ENCODE data around the gene PBX1. TPM values are rescaled to one million over a fixed set of nuclear protein-coding genes. Genes with fewer than 3 reads are reported as not detected.

PBX1 gene
- total and polyA plus RNA-seq, 10 of the 15 experiments (the other 5 are each of a cell fraction or from before 2014, with no cell fraction given): 0.05 to 0.28 (median 0.11) TPM; not detected in 5

GRCh38 chr1:164731161-164731876 is 172.3 kb downstream of the PBX1 start:
- Histone ChIP-seq H3K4me3 (no peak overlapping the region), H3K27ac (ENCODE audit: control insufficient read depth, insufficient read depth) (no peak overlapping the region), H3K4me2 (ENCODE audit: control insufficient read depth, insufficient read depth) (no peak overlapping the region), H3K36me3 (ENCODE audit: control insufficient read depth in 2 of 2, insufficient read depth in 2 of 2, low read length in 1 of 2) (no peaks in the 10 kb centered on the region), H4K20me1 (ENCODE audit: control insufficient read depth, insufficient read depth) (no peaks in the 10 kb centered on the region), H3K27me3 (replicated peaks in 1 of 2; ENCODE audit: control insufficient read depth in 2 of 2, insufficient read depth in 2 of 2, low read length in 1 of 2) (no peaks in the 10 kb centered on the region), H3K79me2 (ENCODE audit: control insufficient read depth, insufficient read depth, low read length) (no peaks in the 10 kb centered on the region), H3K9ac (ENCODE audit: control insufficient read depth, insufficient read depth, low read length) (no peak overlapping the region), H3K4me1 (ENCODE audit: control insufficient read depth, insufficient read depth, low read length) (no peaks in the 10 kb centered on the region), H2AFZ (ENCODE audit: control insufficient read depth, low read depth, low read length) (no peak overlapping the region), H3K9me3 (replicated peaks; ENCODE audit: control insufficient read depth, insufficient read depth, low read length) (no peaks in the 10 kb centered on the region)
- TF ChIP-seq MYC (IDR thresholded peaks at IDR 0.05; ENCODE audit: insufficient read depth, insufficient read length, insufficient replicate concordance, low read length, severe bottlenecking) (no peak), TBL1XR1 (IDR thresholded peaks at IDR 0.05; ENCODE audit: low read depth, low read length) (no peak), FOS (IDR thresholded peaks at IDR 0.05; ENCODE audit: borderline replicate concordance, extremely low read depth, insufficient read length) (no peak), ZNF24 (IDR thresholded peaks at IDR 0.05) (no peak), KLF5 (IDR thresholded peaks at IDR 0.05; ENCODE audit: partially characterized antibody) (no peak)
- TF ChIP-seq, protein P1, sequence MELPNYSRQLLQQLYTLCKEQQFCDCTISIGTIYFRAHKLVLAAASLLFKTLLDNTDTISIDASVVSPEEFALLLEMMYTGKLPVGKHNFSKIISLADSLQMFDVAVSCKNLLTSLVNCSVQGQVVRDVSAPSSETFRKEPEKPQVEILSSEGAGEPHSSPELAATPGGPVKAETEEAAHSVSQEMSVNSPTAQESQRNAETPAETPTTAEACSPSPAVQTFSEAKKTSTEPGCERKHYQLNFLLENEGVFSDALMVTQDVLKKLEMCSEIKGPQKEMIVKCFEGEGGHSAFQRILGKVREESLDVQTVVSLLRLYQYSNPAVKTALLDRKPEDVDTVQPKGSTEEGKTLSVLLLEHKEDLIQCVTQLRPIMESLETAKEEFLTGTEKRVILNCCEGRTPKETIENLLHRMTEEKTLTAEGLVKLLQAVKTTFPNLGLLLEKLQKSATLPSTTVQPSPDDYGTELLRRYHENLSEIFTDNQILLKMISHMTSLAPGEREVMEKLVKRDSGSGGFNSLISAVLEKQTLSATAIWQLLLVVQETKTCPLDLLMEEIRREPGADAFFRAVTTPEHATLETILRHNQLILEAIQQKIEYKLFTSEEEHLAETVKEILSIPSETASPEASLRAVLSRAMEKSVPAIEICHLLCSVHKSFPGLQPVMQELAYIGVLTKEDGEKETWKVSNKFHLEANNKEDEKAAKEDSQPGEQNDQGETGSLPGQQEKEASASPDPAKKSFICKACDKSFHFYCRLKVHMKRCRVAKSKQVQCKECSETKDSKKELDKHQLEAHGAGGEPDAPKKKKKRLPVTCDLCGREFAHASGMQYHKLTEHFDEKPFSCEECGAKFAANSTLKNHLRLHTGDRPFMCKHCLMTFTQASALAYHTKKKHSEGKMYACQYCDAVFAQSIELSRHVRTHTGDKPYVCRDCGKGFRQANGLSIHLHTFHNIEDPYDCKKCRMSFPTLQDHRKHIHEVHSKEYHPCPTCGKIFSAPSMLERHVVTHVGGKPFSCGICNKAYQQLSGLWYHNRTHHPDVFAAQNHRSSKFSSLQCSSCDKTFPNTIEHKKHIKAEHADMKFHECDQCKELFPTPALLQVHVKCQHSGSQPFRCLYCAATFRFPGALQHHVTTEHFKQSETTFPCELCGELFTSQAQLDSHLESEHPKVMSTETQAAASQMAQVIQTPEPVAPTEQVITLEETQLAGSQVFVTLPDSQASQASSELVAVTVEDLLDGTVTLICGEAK (IDR thresholded peaks at IDR 0.05; ENCODE audit: borderline replicate concordance): no peak
- in situ Hi-C loops (cut with MboI): no loop called here
- intact Hi-C loops (cut with micrococcal nuclease; ENCODE audit: unreplicated experiment): no loop called here
- CTCF ChIA-PET: no interaction called here
- SMC1A ChIA-PET (ENCODE audit: uncharacterized antibody, unreplicated experiment): no interaction called here
- WGBS (ENCODE audit: insufficient coverage, insufficient replicate concordance, low lambda C conversion rate, missing lambda C conversion rate): 57% methylated on average over 11 of the region's 11 CpGs
- POLR2A ChIA-PET: no interaction called here
- no TSS peak for BruUV-seq (replicated peaks)
- RAD21 ChIA-PET (ENCODE audit: unreplicated experiment): no interaction called here
- FAIRE-seq (no peak), DNase-seq (ENCODE audit: low read depth, low spot score) (no peak), ATAC-seq (no peak)
